GM18868 (cell line): ENCODE measurements around the gene TMEM252.

Source experiments
- ATAC-seq: cut with Tn5 transposase; IDR thresholded peaks from one replicate; pipeline ENCODE4 v1.9.1; 2021; ENCODE audit warnings: mild to moderate bottlenecking, moderate library complexity; ENCODE audit not compliant: unreplicated experiment

TMEM252 gene

GRCh38 chr9:68545033-68545705 lies 4.5 kb upstream of the TMEM252 start:
- peak; percentile 53 for ATAC-seq

GRCh38 chr9:68541568-68541967 lies 885 bp upstream of the TMEM252 start:
- no peak for ATAC-seq

- no peak for ATAC-seq
Observed at GRCh38 chr9:68538200-68538599, 2.5 kb downstream of the TMEM252 start.

- ATAC-seq, result no peak
Observed at GRCh38 chr9:68537616-68537880, 3.1 kb downstream of the TMEM252 start.

GRCh38 chr9:68536876-68537615 lies 3.6 kb downstream of the TMEM252 start:
- ATAC-seq, result no peak

- ATAC-seq, result no peak
Observed at GRCh38 chr9:68533678-68534077, 7.0 kb downstream of the TMEM252 start.

GRCh38 chr9:68532131-68532530 lies 8.6 kb downstream of the TMEM252 start:
- ATAC-seq, result no peak

GRCh38 chr9:68530618-68531017 lies 10.1 kb downstream of the TMEM252 start:
- ATAC-seq, result no peak

- ATAC-seq, result no peak
Observed at GRCh38 chr9:68523367-68523936, 17.2 kb downstream of the TMEM252 start.

- no peak for ATAC-seq
Observed at GRCh38 chr9:68522954-68523353, 17.7 kb downstream of the TMEM252 start.

- ATAC-seq, result no peak
Observed at GRCh38 chr9:68522131-68522530, 18.6 kb downstream of the TMEM252 start.

- ATAC-seq, result no peak
Observed at GRCh38 chr9:68515326-68516017, 25.2 kb downstream of the TMEM252 start.

- ATAC-seq, result no peak
Observed at GRCh38 chr9:68513981-68514380, 26.7 kb downstream of the TMEM252 start.

GRCh38 chr9:68513385-68513784 lies 27.3 kb downstream of the TMEM252 start:
- ATAC-seq, result no peak

- no peak for ATAC-seq
Observed at GRCh38 chr9:68509689-68510088, 31.0 kb downstream of the TMEM252 start.

- no peak for ATAC-seq
Observed at GRCh38 chr9:68508547-68508946, 32.1 kb downstream of the TMEM252 start.

- no peak for ATAC-seq
Observed at GRCh38 chr9:68507806-68508145, 32.9 kb downstream of the TMEM252 start.

GRCh38 chr9:68507130-68507805 lies 33.4 kb downstream of the TMEM252 start:
- peak; percentile 51 for ATAC-seq

GRCh38 chr9:68506551-68506950 lies 34.1 kb downstream of the TMEM252 start:
- ATAC-seq, result no peak

- ATAC-seq, result peak; percentile 57
Observed at GRCh38 chr9:68505681-68506409, 34.8 kb downstream of the TMEM252 start.

- ATAC-seq, result no peak
Observed at GRCh38 chr9:68502279-68502678, 38.4 kb downstream of the TMEM252 start.
